MCF 10A (cell line): ENCODE results near the gene IL1RN. TPM values are rescaled to one million over a fixed set of nuclear protein-coding genes. Genes with fewer than 3 reads are reported as not detected.

ENCODE experiments used
- BruUV-seq: library from RNA; stranded (reverse); fragments of 400-500 nt; replicated peaks from 2 replicates; lab custom pipeline; 2021; lab: Mats Ljungman, UMichigan
- CTCF ChIA-PET: fragments of 300-600 bp; sonication (Branson Sonifier 250); formaldehyde crosslinking; extraction: SDS; loops from one replicate; lab custom pipeline; 2021; ENCODE audit warnings: antibody characterized with exemption, inconsistent platforms; lab: Yijun Ruan, JAX
- POLR2A ChIA-PET: fragments of 300-600, 350-650 bp; sonication (Branson Sonifier 250); formaldehyde crosslinking; extraction: SDS; loops from one replicate; lab custom pipeline; 2020; ENCODE audit warnings: antibody characterized with exemption, inconsistent platforms; lab: Yijun Ruan, JAX
- DNase-seq: peaks from one replicate; pipeline ENCODE4 v3.0.0-alpha.2; 2018; ENCODE audit not compliant: unreplicated experiment
- H3K27ac Mint-ChIP-seq: one replicate; pipeline ENCODE4 v1.8.0; 2022; ENCODE audit warnings: mild to moderate bottlenecking, low read depth, mixed read lengths; ENCODE audit not compliant: unreplicated experiment
- H3K27me3 Mint-ChIP-seq: one replicate; pipeline ENCODE4 v1.8.0; 2022; ENCODE audit warnings: mixed read lengths; ENCODE audit not compliant: insufficient read depth, unreplicated experiment
- H3K36me3 Mint-ChIP-seq: one replicate; pipeline ENCODE4 v1.8.0; 2022; ENCODE audit warnings: mild to moderate bottlenecking, moderate library complexity, mixed read lengths; ENCODE audit not compliant: insufficient read depth, unreplicated experiment
- H3K4me1 Mint-ChIP-seq: one replicate; pipeline ENCODE4 v1.8.0; 2022; ENCODE audit warnings: mixed read lengths; ENCODE audit not compliant: insufficient read depth, unreplicated experiment
- H3K4me3 Mint-ChIP-seq: one replicate; pipeline ENCODE4 v1.8.0; 2022; ENCODE audit warnings: mild to moderate bottlenecking, moderate library complexity, mixed read lengths; ENCODE audit not compliant: unreplicated experiment
- H3K9me3 Mint-ChIP-seq: one replicate; pipeline ENCODE4 v1.8.0; 2022; ENCODE audit warnings: mixed read lengths; ENCODE audit not compliant: unreplicated experiment
- intact Hi-C: fragments of 100-400 bp; cut with micrococcal nuclease; formaldehyde crosslinking; loops from 2 replicates; pipeline ENCODE4 v1.14.1; 2022
- total RNA-seq: library from RNA; stranded (reverse); gene quantifications from 2 replicates; pipeline ENCODE4 v1.2.3, GENCODE V29; 2022
- TF ChIP-seq, protein P1 (sequence below): fragments of 200-600 bp; IDR thresholded peaks from one replicate; pipeline ENCODE4 v1.8.0; 2022; ENCODE audit warnings: antibody characterized with exemption, mild to moderate bottlenecking; ENCODE audit not compliant: unreplicated experiment

The IL1RN gene
- total RNA-seq, 1 experiment from 2014 or later, result not detected

DNA sequence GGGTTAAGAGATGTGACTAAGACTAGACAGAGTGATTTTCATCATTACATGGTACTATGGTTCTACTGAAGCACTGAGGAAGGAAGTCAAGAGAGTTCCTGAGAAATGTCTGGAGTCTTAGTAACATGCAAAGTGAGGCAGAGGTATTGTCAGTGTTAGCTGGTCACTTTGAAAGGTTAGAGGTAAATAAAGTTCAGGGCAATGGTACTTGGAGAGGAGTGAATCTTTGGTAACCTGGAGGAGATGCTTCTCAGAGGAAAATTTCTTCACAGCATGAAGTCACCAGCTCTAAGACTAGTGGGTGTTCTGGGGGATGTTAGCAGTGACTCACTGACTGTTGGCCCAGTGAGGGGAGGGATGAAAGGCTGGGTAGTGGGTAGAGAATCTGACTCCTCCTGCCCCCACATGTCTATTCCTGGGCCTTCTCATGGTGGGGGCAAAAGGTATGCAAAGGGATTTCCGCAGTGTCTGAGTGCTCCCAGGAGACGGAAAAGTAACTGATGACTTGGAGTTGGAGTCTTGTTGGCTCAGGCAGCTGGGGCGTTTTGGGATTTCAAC lies 23.3 kb upstream of the IL1RN start:
- POLR2A ChIA-PET, result interaction anchor here (1.0 to 1.3 kb wide), 2 partner anchors 10 to 14 kb away, joined by 3 to 5 read pairs; no protein-coding TSS in a partner anchor
- Mint-ChIP-seq H3K9me3 (peaks cover 7% of the 10 kb centered on the region), H3K4me3 (no peak overlapping the region), H3K36me3 (no peaks in the 10 kb centered on the region), H3K27ac (no peak overlapping the region), H3K4me1 (peaks cover 5% of the 10 kb centered on the region), H3K27me3 (no peaks in the 10 kb centered on the region)
- BruUV-seq, result no TSS peak
- CTCF ChIA-PET, result interaction anchor here (0.7 to 1.5 kb wide), 2 partner anchors 16 to 34 kb away, joined by 4 to 6 read pairs; no protein-coding TSS in a partner anchor
- intact Hi-C loops, result no loop called here
- TF ChIP-seq, protein P1, sequence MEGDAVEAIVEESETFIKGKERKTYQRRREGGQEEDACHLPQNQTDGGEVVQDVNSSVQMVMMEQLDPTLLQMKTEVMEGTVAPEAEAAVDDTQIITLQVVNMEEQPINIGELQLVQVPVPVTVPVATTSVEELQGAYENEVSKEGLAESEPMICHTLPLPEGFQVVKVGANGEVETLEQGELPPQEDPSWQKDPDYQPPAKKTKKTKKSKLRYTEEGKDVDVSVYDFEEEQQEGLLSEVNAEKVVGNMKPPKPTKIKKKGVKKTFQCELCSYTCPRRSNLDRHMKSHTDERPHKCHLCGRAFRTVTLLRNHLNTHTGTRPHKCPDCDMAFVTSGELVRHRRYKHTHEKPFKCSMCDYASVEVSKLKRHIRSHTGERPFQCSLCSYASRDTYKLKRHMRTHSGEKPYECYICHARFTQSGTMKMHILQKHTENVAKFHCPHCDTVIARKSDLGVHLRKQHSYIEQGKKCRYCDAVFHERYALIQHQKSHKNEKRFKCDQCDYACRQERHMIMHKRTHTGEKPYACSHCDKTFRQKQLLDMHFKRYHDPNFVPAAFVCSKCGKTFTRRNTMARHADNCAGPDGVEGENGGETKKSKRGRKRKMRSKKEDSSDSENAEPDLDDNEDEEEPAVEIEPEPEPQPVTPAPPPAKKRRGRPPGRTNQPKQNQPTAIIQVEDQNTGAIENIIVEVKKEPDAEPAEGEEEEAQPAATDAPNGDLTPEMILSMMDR, result no peak
- DNase-seq, result no peak

DNA sequence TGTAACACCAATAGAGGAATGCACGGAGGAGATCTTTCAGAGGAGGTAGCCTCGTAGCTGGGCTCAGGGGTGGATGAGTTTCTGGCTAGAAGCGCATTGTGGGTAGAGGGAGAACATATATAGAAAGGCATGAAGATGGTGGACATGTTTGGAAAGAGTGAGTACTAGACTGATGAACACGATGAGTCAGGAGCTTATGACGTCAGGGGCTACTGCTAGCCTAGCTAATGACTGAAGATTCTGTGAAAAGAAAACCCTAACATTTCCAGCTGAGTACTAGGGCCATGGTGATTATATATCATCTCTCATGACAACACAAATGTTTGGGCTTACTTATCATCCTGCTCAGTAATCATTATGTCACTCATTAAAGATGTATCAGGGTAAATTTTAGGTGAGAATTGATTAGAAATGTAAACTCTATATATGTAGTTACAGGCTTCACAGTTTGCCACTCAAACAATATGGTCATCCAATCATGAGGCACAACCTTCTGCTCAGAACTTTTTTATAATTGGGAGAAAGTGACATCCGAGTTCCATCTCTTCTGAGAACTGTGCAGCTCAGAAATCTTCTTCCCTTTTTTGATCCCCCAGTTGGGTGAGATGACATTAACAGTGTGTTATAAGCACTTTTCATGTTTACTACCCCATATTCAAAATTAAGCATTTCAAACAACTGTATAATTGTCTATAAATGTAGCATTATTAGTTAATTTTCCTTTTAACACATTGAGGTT lies 22.2 kb upstream of the IL1RN start:
- Mint-ChIP-seq H3K36me3 (no peaks in the 10 kb centered on the region), H3K4me1 (peaks cover 5% of the 10 kb centered on the region)

DNA sequence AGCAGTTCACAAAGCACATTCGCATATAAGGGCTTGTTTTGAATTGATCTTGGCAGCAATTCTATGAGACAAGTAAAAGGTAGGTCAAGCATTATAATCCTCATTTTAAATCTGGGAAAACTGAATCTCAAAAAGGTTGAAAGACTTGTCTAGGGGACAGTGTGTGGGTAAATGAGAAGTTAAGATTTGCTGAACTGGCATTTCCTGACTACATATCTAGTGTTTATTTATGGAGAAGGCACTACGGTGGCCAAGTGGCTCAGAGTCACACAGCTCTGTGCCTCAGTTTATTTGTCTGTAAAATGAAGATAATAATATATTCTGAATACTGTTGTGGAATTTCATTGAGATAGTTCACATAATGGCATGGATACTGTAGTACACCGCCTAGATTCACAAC lies 16.3 kb upstream of the IL1RN start:
- Mint-ChIP-seq H3K27me3 (no peaks in the 10 kb centered on the region), H3K27ac (no peak overlapping the region), H3K4me1 (no peaks in the 10 kb centered on the region), H3K9me3 (no peaks in the 10 kb centered on the region), H3K4me3 (no peak overlapping the region), H3K36me3 (no peaks in the 10 kb centered on the region)
- TF ChIP-seq, protein P1, result no peak
- no peak for DNase-seq
- CTCF ChIA-PET, result interaction anchor here (1.0 kb wide), 1 partner anchor 25 kb away, joined by 3 read pairs; no protein-coding TSS in a partner anchor
- POLR2A ChIA-PET, result no interaction called here
- no TSS peak for BruUV-seq
- intact Hi-C loops, result no loop called here

More for the DNA sequence above, 22.2 kb upstream of the IL1RN start:
- POLR2A ChIA-PET, result interaction anchor here (0.6 to 1.3 kb wide), 3 partner anchors 9 to 156 kb away, joined by 3 to 5 read pairs (median 3); no protein-coding TSS in a partner anchor
- Mint-ChIP-seq H3K4me3 (no peak overlapping the region), H3K9me3 (peaks cover 7% of the 10 kb centered on the region), H3K27me3 (no peaks in the 10 kb centered on the region), H3K27ac (no peak overlapping the region)
- DNase-seq, result peak; percentile 47
- intact Hi-C loops, result no loop called here
- CTCF ChIA-PET, result interaction anchor here (0.7 to 1.5 kb wide), 4 partner anchors 17 to 33 kb away, joined by 3 to 6 read pairs (median 4); no protein-coding TSS in a partner anchor
- TF ChIP-seq, protein P1, result no peak
- no TSS peak for BruUV-seq

DNA sequence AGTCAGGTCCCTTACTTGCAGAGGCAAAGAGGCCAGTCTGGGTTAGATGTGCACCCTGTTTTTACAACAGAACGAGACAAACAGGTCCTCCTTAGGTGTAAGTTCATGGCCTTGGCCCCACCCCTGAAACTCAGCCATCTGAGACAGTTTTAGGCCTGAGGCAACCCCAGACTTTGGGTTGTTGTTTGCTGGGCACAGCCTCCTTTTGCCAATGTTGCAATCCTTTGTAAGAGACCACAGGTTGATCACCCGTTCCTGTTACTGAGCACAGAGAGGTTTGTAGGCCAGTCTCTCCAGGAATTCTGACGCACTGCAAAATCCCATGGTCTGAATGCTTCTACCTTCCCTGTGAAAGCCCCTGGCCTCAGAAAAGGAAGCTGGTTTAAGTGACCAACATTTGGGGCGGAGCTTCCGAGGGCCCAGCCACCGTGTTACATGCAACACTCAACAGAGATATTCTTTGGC lies 15.5 kb upstream of the IL1RN start:
- DNase-seq, result no peak
- no peaks in the 10 kb centered on the region for H3K36me3 Mint-ChIP-seq
- no TSS peak for BruUV-seq
- H3K27ac Mint-ChIP-seq, result no peak overlapping the region
- ChIA-PET CTCF (interaction anchor here (0.6 to 1.0 kb wide), 2 partner anchors 26 to 1279 kb away, joined by 3 read pairs; no protein-coding TSS in a partner anchor), POLR2A (no interaction called here)
- H3K9me3 Mint-ChIP-seq, result no peaks in the 10 kb centered on the region
- intact Hi-C loops, result no loop called here
- TF ChIP-seq, protein P1, result no peak
- H3K4me1 Mint-ChIP-seq, result no peaks in the 10 kb centered on the region
- H3K27me3 Mint-ChIP-seq, result no peaks in the 10 kb centered on the region
- H3K4me3 Mint-ChIP-seq, result no peak overlapping the region
